HepG2 (cell line): ENCODE results near the gene KRT15. TPM values are rescaled to one million over a fixed set of nuclear protein-coding genes. Genes with fewer than 3 reads are reported as not detected.
A peak's percentile ranks its signal among the peaks of the same experiment; 100 is the strongest.

Experiments
- FOXA3 ChIP-seq: IDR thresholded peaks from 2 replicates; pipeline ENCODE4 v1.6.1; 2016; ENCODE audit warnings: missing genetic modification reagents, missing compliant biosample characterization
- HOMEZ ChIP-seq: IDR thresholded peaks from 2 replicates; pipeline ENCODE4 v1.6.1; 2016; ENCODE audit warnings: low read depth
- ZNF281 ChIP-seq: sonication (generic); formaldehyde crosslinking; IDR thresholded peaks from 2 replicates; pipeline ENCODE4 v1.4.0; 2020; ENCODE audit warnings: missing genetic modification reagents, borderline replicate concordance
- ZNF292 ChIP-seq: sonication (generic); formaldehyde crosslinking; IDR thresholded peaks from 2 replicates; pipeline ENCODE4 v1.8.1; 2022; ENCODE audit warnings: mild to moderate bottlenecking, low read depth, missing genetic modification reagents, borderline replicate concordance
- polyA plus RNA-seq, 8 experiments: library from polyadenylated mRNA; depleted of rRNA in 3 of 8; stranded (reverse) in 7 of 8; unstranded in 1 of 8; fragments of >200 nt; fragmentation: Illumina TruSeq in 4 of 8; extraction: Trizol in 4 of 8; gene quantifications; 2 replicates each; pipeline versions ENCODE4 v1.2.1 to v1.2.3, GENCODE V29; 2011 to 2016; ENCODE audit warnings: low read depth in 4 of 8, missing spikeins in 1 of 8, mixed read lengths in 1 of 8; ENCODE audit not compliant: insufficient read depth in 1 of 8
- total RNA-seq, 5 experiments: library from RNA; depleted of rRNA; stranded (reverse); fragments of >200 nt; fragmentation: Illumina TruSeq; extraction: Trizol; gene quantifications; 2 replicates each; pipeline ENCODE4 v1.2.3, GENCODE V29; 2016; ENCODE audit warnings: low read depth in 1 of 5
- TF ChIP-seq, protein P1 (sequence below): IDR thresholded peaks from 2 replicates; pipeline ENCODE4 v1.4.0; 2020; ENCODE audit warnings: mild to moderate bottlenecking, missing genetic modification reagents
- TF ChIP-seq, protein P2 (sequence below), 2 experiments: sonication (generic) in 1 of 2; formaldehyde crosslinking in 1 of 2; IDR thresholded peaks; 2 replicates each; pipeline versions ENCODE4 v1.4.0 to v1.6.1; 2018 to 2020; ENCODE audit warnings: missing genetic modification reagents in 2 of 2, borderline replicate concordance in 1 of 2, low read depth in 1 of 2, mild to moderate bottlenecking in 1 of 2, missing biosample characterization in 1 of 2

KRT15 gene
- total and polyA plus RNA-seq, 2 of the 13 experiments (the other 11 are each of a cell fraction or from before 2014, with no cell fraction given): 0.46 to 0.63 TPM

DNA sequence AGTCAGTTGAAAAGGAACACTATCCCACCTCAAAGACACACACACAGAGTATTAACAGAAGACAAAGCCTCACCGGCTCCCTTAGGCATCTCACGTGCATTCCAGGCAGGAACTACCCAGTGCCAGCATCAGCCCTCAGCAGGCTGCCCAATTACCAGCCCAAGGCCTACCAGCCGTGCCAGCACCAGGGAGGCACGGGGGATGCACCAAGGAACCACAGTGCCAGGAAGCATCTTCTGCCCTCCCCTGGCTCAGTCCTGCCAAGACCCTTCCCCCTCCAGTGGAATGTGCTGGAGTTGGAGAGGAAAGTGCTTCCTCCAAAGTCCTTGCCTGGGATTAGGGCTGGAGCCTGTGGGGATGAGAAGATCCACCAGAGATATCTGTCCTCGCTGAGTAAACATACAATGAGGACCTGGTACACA is 20.4 kb upstream of the KRT15 start (continued):
- TF ChIP-seq, protein P1, sequence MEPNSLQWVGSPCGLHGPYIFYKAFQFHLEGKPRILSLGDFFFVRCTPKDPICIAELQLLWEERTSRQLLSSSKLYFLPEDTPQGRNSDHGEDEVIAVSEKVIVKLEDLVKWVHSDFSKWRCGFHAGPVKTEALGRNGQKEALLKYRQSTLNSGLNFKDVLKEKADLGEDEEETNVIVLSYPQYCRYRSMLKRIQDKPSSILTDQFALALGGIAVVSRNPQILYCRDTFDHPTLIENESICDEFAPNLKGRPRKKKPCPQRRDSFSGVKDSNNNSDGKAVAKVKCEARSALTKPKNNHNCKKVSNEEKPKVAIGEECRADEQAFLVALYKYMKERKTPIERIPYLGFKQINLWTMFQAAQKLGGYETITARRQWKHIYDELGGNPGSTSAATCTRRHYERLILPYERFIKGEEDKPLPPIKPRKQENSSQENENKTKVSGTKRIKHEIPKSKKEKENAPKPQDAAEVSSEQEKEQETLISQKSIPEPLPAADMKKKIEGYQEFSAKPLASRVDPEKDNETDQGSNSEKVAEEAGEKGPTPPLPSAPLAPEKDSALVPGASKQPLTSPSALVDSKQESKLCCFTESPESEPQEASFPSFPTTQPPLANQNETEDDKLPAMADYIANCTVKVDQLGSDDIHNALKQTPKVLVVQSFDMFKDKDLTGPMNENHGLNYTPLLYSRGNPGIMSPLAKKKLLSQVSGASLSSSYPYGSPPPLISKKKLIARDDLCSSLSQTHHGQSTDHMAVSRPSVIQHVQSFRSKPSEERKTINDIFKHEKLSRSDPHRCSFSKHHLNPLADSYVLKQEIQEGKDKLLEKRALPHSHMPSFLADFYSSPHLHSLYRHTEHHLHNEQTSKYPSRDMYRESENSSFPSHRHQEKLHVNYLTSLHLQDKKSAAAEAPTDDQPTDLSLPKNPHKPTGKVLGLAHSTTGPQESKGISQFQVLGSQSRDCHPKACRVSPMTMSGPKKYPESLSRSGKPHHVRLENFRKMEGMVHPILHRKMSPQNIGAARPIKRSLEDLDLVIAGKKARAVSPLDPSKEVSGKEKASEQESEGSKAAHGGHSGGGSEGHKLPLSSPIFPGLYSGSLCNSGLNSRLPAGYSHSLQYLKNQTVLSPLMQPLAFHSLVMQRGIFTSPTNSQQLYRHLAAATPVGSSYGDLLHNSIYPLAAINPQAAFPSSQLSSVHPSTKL (CRISPR knock-in tag): peak; percentile 24; the same call in 1 of the 2 replicates
- TF ChIP-seq FOXA3 (CRISPR knock-in tag) (peak; percentile 49; the same call in 1 of the 2 replicates), ZNF281 (0 out of 2 replicates have a peak, but pooled peaks have one; percentile 15), HOMEZ (CRISPR knock-in tag) (no peak), ZNF292 (CRISPR knock-in tag) (no peak)
- TF ChIP-seq, protein P2, sequence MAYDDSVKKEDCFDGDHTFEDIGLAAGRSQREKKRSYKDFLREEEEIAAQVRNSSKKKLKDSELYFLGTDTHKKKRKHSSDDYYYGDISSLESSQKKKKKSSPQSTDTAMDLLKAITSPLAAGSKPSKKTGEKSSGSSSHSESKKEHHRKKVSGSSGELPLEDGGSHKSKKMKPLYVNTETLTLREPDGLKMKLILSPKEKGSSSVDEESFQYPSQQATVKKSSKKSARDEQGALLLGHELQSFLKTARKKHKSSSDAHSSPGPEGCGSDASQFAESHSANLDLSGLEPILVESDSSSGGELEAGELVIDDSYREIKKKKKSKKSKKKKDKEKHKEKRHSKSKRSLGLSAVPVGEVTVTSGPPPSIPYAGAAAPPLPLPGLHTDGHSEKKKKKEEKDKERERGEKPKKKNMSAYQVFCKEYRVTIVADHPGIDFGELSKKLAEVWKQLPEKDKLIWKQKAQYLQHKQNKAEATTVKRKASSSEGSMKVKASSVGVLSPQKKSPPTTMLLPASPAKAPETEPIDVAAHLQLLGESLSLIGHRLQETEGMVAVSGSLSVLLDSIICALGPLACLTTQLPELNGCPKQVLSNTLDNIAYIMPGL (CRISPR knock-in tag; IDR thresholded peaks at IDR 0.05; ENCODE audit: borderline replicate concordance in 1 of 2, low read depth in 1 of 2): no peak
